H9 (cell line): ENCODE data around the gene INO80. TPM values are rescaled to one million over a fixed set of nuclear protein-coding genes. Genes with fewer than 3 reads are reported as not detected.

Experiments
- DNase-seq: peaks from one replicate; pipeline ENCODE4 v3.0.0-alpha.2; 2017
- H2AFZ ChIP-seq: one replicate; pipeline ENCODE4 v1.6.1; 2013; ENCODE audit warnings: mild to moderate bottlenecking, low read length, control low read depth, moderate library complexity
- H2AK5ac ChIP-seq: 2 replicates; pipeline ENCODE4 v1.6.1; 2013; ENCODE audit warnings: low read length, control low read depth, mixed read lengths; ENCODE audit not compliant: insufficient read length
- H2BK120ac ChIP-seq: one replicate; pipeline ENCODE4 v1.6.1; 2013; ENCODE audit warnings: low read depth, mild to moderate bottlenecking, low read length, control low read depth, inconsistent platforms; ENCODE audit not compliant: poor library complexity, severe bottlenecking
- H2BK12ac ChIP-seq: 2 replicates; pipeline ENCODE4 v1.6.1; 2013; ENCODE audit warnings: low read length, control low read depth, mixed read lengths, low read depth; ENCODE audit not compliant: insufficient read length
- H2BK15ac ChIP-seq: 2 replicates; pipeline ENCODE4 v1.6.1; 2013; ENCODE audit warnings: low read depth, low read length, control low read depth
- H2BK20ac ChIP-seq: one replicate; pipeline ENCODE4 v1.6.1; 2013; ENCODE audit warnings: low read depth, mild to moderate bottlenecking, low read length, control low read depth, inconsistent platforms; ENCODE audit not compliant: poor library complexity, severe bottlenecking
- H2BK5ac ChIP-seq: 2 replicates; pipeline ENCODE4 v1.6.1; 2013; ENCODE audit warnings: low read length, control low read depth, mixed read lengths; ENCODE audit not compliant: insufficient read length
- H3K14ac ChIP-seq: 2 replicates; pipeline ENCODE4 v1.6.1; 2013; ENCODE audit warnings: low read length, control low read depth; ENCODE audit not compliant: insufficient read depth
- H3K18ac ChIP-seq: 2 replicates; pipeline ENCODE4 v1.6.1; 2013; ENCODE audit warnings: low read depth, mild to moderate bottlenecking, mixed read lengths, low read length, control low read depth; ENCODE audit not compliant: insufficient read length
- H3K23ac ChIP-seq: 2 replicates; pipeline ENCODE4 v1.6.1; 2013; ENCODE audit warnings: low read length, control low read depth, mixed read lengths, low read depth; ENCODE audit not compliant: insufficient read length
- H3K23me2 ChIP-seq: 2 replicates; pipeline ENCODE4 v1.6.1; 2013; ENCODE audit warnings: low read depth, mild to moderate bottlenecking, mixed read lengths, low read length, control low read depth; ENCODE audit not compliant: insufficient read length, poor library complexity, severe bottlenecking
- H3K27ac ChIP-seq: 2 replicates; pipeline ENCODE4 v1.5.1; 2013; ENCODE audit warnings: low read length, control low read depth, mixed read lengths, low read depth; ENCODE audit not compliant: insufficient read length
- H3K27me3 ChIP-seq: 2 replicates; pipeline ENCODE4 v1.6.1; 2013; ENCODE audit warnings: low read length, control low read depth, inconsistent platforms; ENCODE audit not compliant: insufficient read depth
- H3K4ac ChIP-seq: 2 replicates; pipeline ENCODE4 v1.6.1; 2013; ENCODE audit warnings: low read depth, mild to moderate bottlenecking, control low read depth, inconsistent platforms, low read length, moderate library complexity
- H3K4me1 ChIP-seq: 2 replicates; pipeline ENCODE4 v1.6.1; 2013; ENCODE audit warnings: low read length, control low read depth, inconsistent platforms; ENCODE audit not compliant: insufficient read depth
- H3K4me2 ChIP-seq: 2 replicates; pipeline ENCODE4 v1.6.1; 2013; ENCODE audit warnings: low read length, control low read depth, mixed read lengths; ENCODE audit not compliant: insufficient read length, insufficient read depth
- H3K56ac ChIP-seq: 2 replicates; pipeline ENCODE4 v1.6.1; 2013; ENCODE audit warnings: low read depth, mild to moderate bottlenecking, mixed read lengths, low read length, control low read depth; ENCODE audit not compliant: insufficient read length
- H3K79me1 ChIP-seq: 2 replicates; pipeline ENCODE4 v1.6.1; 2013; ENCODE audit warnings: low read depth, mild to moderate bottlenecking, moderate library complexity, low read length, control low read depth, inconsistent platforms; ENCODE audit not compliant: insufficient read depth, poor library complexity, severe bottlenecking
- H3K79me2 ChIP-seq: 2 replicates; pipeline ENCODE4 v1.6.1; 2013; ENCODE audit warnings: low read length, control low read depth, inconsistent platforms; ENCODE audit not compliant: insufficient read depth
- H3K9ac ChIP-seq: 2 replicates; pipeline ENCODE4 v1.6.1; 2013; ENCODE audit warnings: low read length, control low read depth, mixed read lengths; ENCODE audit not compliant: insufficient read length; ENCODE audit errors: extremely low read depth
- H3K9me3 ChIP-seq: one replicate; pipeline ENCODE4 v1.6.1; 2013; ENCODE audit warnings: low read depth, low read length, inconsistent platforms; ENCODE audit not compliant: control insufficient read depth
- H3T11ph ChIP-seq: one replicate; pipeline ENCODE4 v1.6.1; 2013; ENCODE audit warnings: mild to moderate bottlenecking, low read length, control low read depth, inconsistent platforms
- H4K20me1 ChIP-seq: one replicate; pipeline ENCODE4 v1.6.1; 2013; ENCODE audit not compliant: control insufficient read depth, insufficient read length, insufficient read depth
- H4K5ac ChIP-seq: 2 replicates; pipeline ENCODE4 v1.6.1; 2013; ENCODE audit warnings: low read depth, mild to moderate bottlenecking, mixed read lengths, low read length, control low read depth; ENCODE audit not compliant: insufficient read length
- H4K8ac ChIP-seq: replicated peaks from 2 replicates; pipeline ENCODE4 v1.6.1; 2013; ENCODE audit warnings: low read length, control low read depth, mixed read lengths, low read depth; ENCODE audit not compliant: insufficient read length
- H4K91ac ChIP-seq: 2 replicates; pipeline ENCODE4 v1.6.1; 2013; ENCODE audit warnings: low read depth, mild to moderate bottlenecking, moderate library complexity, mixed read lengths, low read length, control low read depth; ENCODE audit not compliant: insufficient read length
- H3K27ac Mint-ChIP-seq, 3 experiments: 2 replicates in 2 of 3; 3 replicates in 1 of 3; pipeline ENCODE4 v1.8.0; 2020 to 2021; ENCODE audit warnings: mixed read lengths in 3 of 3, mild to moderate bottlenecking in 1 of 3, moderate library complexity in 1 of 3
- H3K27me3 Mint-ChIP-seq: 2 replicates; pipeline ENCODE4 v1.8.0; 2021; ENCODE audit warnings: low read depth, mild to moderate bottlenecking, moderate library complexity, mixed read lengths
- H3K36me3 Mint-ChIP-seq, 3 experiments: 2 replicates in 2 of 3; 3 replicates in 1 of 3; pipeline ENCODE4 v1.8.0; 2020 to 2021; ENCODE audit warnings: low read depth in 3 of 3, mixed read lengths in 3 of 3; ENCODE audit not compliant: insufficient read depth in 1 of 3
- H3K4me1 Mint-ChIP-seq, 2 experiments: 2 replicates each; pipeline ENCODE4 v1.8.0; 2020; ENCODE audit warnings: mixed read lengths in 2 of 2
- H3K4me3 Mint-ChIP-seq, 2 experiments: 2 replicates in 1 of 2; 3 replicates in 1 of 2; pipeline ENCODE4 v1.8.0; 2020 to 2021; ENCODE audit warnings: mild to moderate bottlenecking in 2 of 2, mixed read lengths in 2 of 2, moderate library complexity in 1 of 2
- H3K9me3 Mint-ChIP-seq, 2 experiments: 2 replicates in 1 of 2; 3 replicates in 1 of 2; pipeline ENCODE4 v1.8.0; 2020; ENCODE audit warnings: mild to moderate bottlenecking in 2 of 2, mixed read lengths in 2 of 2, moderate library complexity in 1 of 2
- WGBS: extraction: QIAGEN DNeasy Blood & Tissue Kit; methylation state at CpG from one replicate; pipeline ENCODE4 v1.1.7; 2013; ENCODE audit warnings: missing lambda C conversion rate, low lambda C conversion rate, mixed read lengths; ENCODE audit not compliant: insufficient read length; ENCODE audit errors: extremely low coverage; 5-methylcytosine and 5-hydroxymethylcytosine counted together
- total RNA-seq: library from RNA; stranded (reverse); gene quantifications from 2 replicates; pipeline ENCODE4 v1.2.1, GENCODE V29; 2021
- TF ChIP-seq, protein P1 (sequence below): fragments of 200-600 bp; sonication (generic); conservative IDR thresholded peaks from 3 replicates; pipeline ENCODE4 v1.8.0; 2021; ENCODE audit warnings: antibody characterized with exemption, mild to moderate bottlenecking

Gene INO80
- total RNA-seq, 1 experiment from 2014 or later = 29.2 TPM

DNA sequence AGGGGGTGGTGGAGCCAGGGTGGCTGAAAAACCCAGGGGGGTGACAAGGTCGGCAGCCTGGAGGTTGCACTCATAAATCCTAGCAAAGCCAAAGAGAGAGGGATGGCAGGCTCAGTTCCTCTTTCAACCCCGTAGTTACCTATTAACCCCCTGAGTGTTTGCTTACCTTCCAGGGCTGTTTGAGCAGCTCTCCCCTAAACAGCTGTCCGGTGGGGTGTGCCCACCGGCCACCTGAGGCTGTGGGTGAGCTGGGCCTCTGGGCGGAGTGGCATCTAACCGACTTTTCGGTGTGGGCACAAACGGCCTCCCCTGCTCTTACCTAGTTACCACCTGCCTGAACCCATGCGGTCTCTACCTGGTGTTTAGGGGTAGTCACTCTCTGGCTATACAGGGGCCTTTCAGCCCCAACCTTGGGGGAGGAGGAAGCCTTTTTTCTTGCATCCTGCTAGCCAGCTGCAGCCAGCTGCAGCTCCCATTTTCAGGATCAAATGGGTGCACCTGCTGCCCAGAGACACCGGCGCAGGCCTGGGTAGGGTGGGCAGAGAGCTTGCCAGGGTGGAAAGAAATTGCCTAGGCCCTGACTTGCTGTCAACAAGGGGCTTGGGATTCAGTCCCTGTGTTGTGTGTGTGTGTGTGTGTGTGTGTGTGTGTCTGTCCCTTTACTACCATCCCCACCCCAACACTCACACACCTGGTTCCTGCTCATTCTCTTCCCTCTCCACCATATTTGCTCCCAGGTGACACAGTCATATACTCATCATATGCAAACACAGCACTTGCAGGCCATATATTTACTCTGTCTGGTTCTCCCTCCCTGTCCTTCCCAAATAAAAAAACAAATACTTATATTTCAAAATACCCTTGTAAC, 183.2 kb downstream of the INO80 start:
- peaks cover 26% of the 10 kb centered on the region; the same call in 1 of the 2 replicates for H3K27me3 ChIP-seq
- H3K4me2 ChIP-seq = no peak overlapping the region
- TF ChIP-seq, protein P1, sequence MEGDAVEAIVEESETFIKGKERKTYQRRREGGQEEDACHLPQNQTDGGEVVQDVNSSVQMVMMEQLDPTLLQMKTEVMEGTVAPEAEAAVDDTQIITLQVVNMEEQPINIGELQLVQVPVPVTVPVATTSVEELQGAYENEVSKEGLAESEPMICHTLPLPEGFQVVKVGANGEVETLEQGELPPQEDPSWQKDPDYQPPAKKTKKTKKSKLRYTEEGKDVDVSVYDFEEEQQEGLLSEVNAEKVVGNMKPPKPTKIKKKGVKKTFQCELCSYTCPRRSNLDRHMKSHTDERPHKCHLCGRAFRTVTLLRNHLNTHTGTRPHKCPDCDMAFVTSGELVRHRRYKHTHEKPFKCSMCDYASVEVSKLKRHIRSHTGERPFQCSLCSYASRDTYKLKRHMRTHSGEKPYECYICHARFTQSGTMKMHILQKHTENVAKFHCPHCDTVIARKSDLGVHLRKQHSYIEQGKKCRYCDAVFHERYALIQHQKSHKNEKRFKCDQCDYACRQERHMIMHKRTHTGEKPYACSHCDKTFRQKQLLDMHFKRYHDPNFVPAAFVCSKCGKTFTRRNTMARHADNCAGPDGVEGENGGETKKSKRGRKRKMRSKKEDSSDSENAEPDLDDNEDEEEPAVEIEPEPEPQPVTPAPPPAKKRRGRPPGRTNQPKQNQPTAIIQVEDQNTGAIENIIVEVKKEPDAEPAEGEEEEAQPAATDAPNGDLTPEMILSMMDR = no peak
- no peak overlapping the region for H4K5ac ChIP-seq
- no peak overlapping the region for H2AFZ ChIP-seq
- no peaks in the 10 kb centered on the region for H4K20me1 ChIP-seq
- WGBS = no CpG with 5 or more reads among the region's 11 CpGs
- Mint-ChIP-seq H3K4me3 (peak overlapping the region in 1 of 2 experiments; percentile 43; a peak in 1 of 5 replicates), H3K36me3 (no peaks in the 10 kb centered on the region), H3K9me3 (no peaks in the 10 kb centered on the region; a peak in 1 of 5 replicates), H3K4me1 (peaks cover 24 to 36% of the 10 kb centered on the region in 2 experiments), H3K27me3 (peaks cover 90% of the 10 kb centered on the region), H3K27ac (no peak overlapping the region)
- H3T11ph ChIP-seq = no peak overlapping the region
- no peak overlapping the region for H3K9ac ChIP-seq
- H4K91ac ChIP-seq = no peak overlapping the region
- no peak overlapping the region for H2BK12ac ChIP-seq
- peaks cover 28% of the 10 kb centered on the region for H3K23me2 ChIP-seq
- H2AK5ac ChIP-seq = no peak overlapping the region
- H3K23ac ChIP-seq = no peak overlapping the region
- no peak for DNase-seq
- no peak overlapping the region for H2BK120ac ChIP-seq
- H3K79me1 ChIP-seq = no peaks in the 10 kb centered on the region
- no peak overlapping the region for H2BK5ac ChIP-seq
- no peak overlapping the region for H3K4ac ChIP-seq
- H3K4me1 ChIP-seq = no peaks in the 10 kb centered on the region
- H3K27ac ChIP-seq = no peak overlapping the region
- no peak overlapping the region for H2BK15ac ChIP-seq
- H3K56ac ChIP-seq = no peak overlapping the region
- no peaks in the 10 kb centered on the region for H3K79me2 ChIP-seq
- H3K18ac ChIP-seq = no peak overlapping the region
- no peak overlapping the region for H3K14ac ChIP-seq
- no peaks in the 10 kb centered on the region for H3K9me3 ChIP-seq
- no peak overlapping the region for H2BK20ac ChIP-seq
- no peak overlapping the region for H4K8ac ChIP-seq
